22Rv1 (cell line): Measurements from ENCODE around the gene MATN4.
"Not testable (repeated sequence)": the region's sequence is repeated elsewhere in the genome, so short reads cannot be mapped to it uniquely, and the experiment has no call there.

ENCODE experiments used
- CTCF ChIP-seq: fragments of 450-650 bp; IDR thresholded peaks from 2 replicates; pipeline ENCODE4 v1.5.1; 2017; ENCODE audit warnings: mild to moderate bottlenecking
- ZFX ChIP-seq: fragments of 450-650 bp; IDR thresholded peaks from 2 replicates; pipeline ENCODE4 v1.6.1; 2017; ENCODE audit warnings: antibody characterized with exemption, borderline replicate concordance

DNA sequence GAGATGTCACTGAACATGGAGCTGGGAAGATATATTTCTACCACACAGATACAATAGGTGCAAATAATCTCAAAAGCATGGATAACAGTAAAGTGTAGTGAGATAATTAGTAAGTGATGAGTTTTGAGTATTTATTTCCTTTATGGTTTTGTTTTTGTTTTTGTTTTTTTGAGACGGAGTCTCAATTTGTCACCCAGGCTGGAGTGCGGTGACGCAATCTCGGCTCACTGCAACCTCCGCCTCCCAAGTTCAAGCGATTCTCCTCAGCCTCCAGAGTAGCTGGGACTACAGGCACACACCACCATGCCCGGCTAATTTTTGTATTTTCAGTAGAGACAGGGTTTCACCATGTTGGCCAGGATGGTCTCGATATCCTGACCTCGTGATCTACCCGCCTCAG lies 42.7 kb upstream of the MATN4 start:
- TF ChIP-seq CTCF, ZFX: not testable (repeated sequence)
